ENCODE measurements around the gene GAL3ST2. TPM values are rescaled to one million over a fixed set of nuclear protein-coding genes. Genes with fewer than 3 reads are reported as not detected.

Gene GAL3ST2
- total RNA-seq, 1 experiment from 2014 or later = 6.8 TPM

- no TSS peak for BruUV-seq (replicated peaks)
- Histone ChIP-seq H3K4me1 (no peaks in the 10 kb centered on the region), H3K27me3 (replicated peaks; ENCODE audit: control insufficient read depth, insufficient read depth, low read length) (no peaks in the 10 kb centered on the region), H3K36me3 (ENCODE audit: control insufficient read depth, insufficient read depth, low read length) (no peaks in the 10 kb centered on the region), H3K4me3 (ENCODE audit: low read depth, low read length) (no peak overlapping the region), H3K9me3 (no peaks in the 10 kb centered on the region)
- H3K36me3 Mint-ChIP-seq (ENCODE audit: insufficient read depth, unreplicated experiment) = peaks cover 5% of the 10 kb centered on the region
- no peaks in the 10 kb centered on the region for H3K27me3 Mint-ChIP-seq (ENCODE audit: insufficient read depth, unreplicated experiment)
- no peak overlapping the region for H3K4me3 Mint-ChIP-seq (ENCODE audit: unreplicated experiment)
- ChIA-PET CTCF (no interaction called here), POLR2A (no interaction called here)
- no peak for DNase-seq
- H3K4me1 Mint-ChIP-seq (ENCODE audit: low read depth, unreplicated experiment) = no peaks in the 10 kb centered on the region
- TF ChIP-seq CTCF (IDR thresholded peaks at IDR 0.05; ENCODE audit: insufficient read depth in 1 of 2, low read depth in 1 of 2, low read length in 1 of 2, severe bottlenecking in 1 of 2, unreplicated experiment in 1 of 2) = no peak
- H3K27ac Mint-ChIP-seq (ENCODE audit: unreplicated experiment) = no peak overlapping the region
- intact Hi-C loops (cut with micrococcal nuclease; ENCODE audit: unreplicated experiment) = no loop called here
- H3K9me3 Mint-ChIP-seq (ENCODE audit: unreplicated experiment) = no peaks in the 10 kb centered on the region
Observed at GRCh38 chr2:241813644-241814392, 37.2 kb downstream of the GAL3ST2 start.

DNA sequence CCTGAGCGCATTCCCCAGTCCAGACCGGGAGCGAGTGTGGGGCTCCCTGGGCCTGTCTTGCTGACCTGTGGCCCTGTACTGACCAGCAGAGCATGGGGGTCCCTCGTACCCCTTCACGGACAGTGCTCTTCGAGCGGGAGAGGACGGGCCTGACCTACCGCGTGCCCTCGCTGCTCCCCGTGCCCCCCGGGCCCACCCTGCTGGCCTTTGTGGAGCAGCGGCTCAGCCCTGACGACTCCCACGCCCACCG is 37.7 kb downstream of the GAL3ST2 start:
- H3K4me1 ChIP-seq = no peaks in the 10 kb centered on the region
- H3K36me3 Mint-ChIP-seq (ENCODE audit: insufficient read depth, unreplicated experiment) = peaks cover 5% of the 10 kb centered on the region
- no peaks in the 10 kb centered on the region for H3K9me3 Mint-ChIP-seq (ENCODE audit: unreplicated experiment)

DNA sequence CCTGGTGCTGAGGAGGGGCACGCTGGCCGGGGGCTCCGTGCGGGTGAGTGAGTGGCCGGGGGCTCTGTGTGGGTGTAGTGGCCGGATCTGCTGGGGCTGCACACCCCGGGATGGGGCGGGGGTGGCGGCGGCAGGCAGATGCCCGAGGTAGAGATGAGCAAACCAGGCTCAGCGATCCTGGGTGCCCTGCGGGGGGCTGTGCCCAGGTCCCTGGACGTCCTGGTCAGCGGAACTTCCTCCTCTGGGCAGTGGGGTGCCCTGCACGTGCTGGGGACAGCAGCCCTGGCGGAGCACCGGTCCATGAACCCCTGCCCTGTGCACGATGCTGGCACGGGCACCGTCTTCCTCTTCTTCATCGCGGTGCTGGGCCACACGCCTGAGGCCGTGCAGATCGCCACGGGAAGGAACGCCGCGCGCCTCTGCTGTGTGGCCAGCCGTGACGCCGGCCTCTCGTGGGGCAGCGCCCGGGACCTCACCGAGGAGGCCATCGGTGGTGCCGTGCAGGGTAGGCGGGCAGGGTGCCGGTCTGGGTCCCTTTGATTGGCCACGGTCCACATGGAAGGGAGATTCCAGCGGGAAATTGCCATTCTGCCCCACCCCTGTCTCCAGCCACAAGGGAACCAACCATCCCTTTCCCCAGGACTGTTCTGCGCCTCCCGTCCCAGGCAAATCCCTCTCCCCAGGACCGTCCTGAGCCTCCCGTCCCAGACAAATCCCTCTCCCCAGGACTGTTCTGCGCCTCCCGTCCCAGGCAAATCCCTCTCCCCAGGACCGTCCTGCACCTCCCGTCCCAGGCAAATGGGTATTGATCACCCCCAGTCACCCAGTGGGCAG is 38.2 kb downstream of the GAL3ST2 start:
- Histone ChIP-seq H3K9me3 (no peaks in the 10 kb centered on the region), H3K4me1 (no peaks in the 10 kb centered on the region), H3K27me3 (replicated peaks; ENCODE audit: control insufficient read depth, insufficient read depth, low read length) (no peaks in the 10 kb centered on the region), H3K4me3 (ENCODE audit: low read depth, low read length) (no peak overlapping the region), H3K36me3 (ENCODE audit: control insufficient read depth, insufficient read depth, low read length) (no peaks in the 10 kb centered on the region)
- Mint-ChIP-seq H3K4me1 (ENCODE audit: low read depth, unreplicated experiment) (no peaks in the 10 kb centered on the region), H3K27ac (ENCODE audit: unreplicated experiment) (no peak overlapping the region), H3K4me3 (ENCODE audit: unreplicated experiment) (no peak overlapping the region), H3K9me3 (ENCODE audit: unreplicated experiment) (no peaks in the 10 kb centered on the region), H3K27me3 (ENCODE audit: insufficient read depth, unreplicated experiment) (no peaks in the 10 kb centered on the region), H3K36me3 (ENCODE audit: insufficient read depth, unreplicated experiment) (peaks cover 5% of the 10 kb centered on the region)
- no peak for TF ChIP-seq CTCF (IDR thresholded peaks at IDR 0.05; ENCODE audit: insufficient read depth in 1 of 2, low read depth in 1 of 2, low read length in 1 of 2, severe bottlenecking in 1 of 2, unreplicated experiment in 1 of 2)
- BruUV-seq (replicated peaks) = no TSS peak
- DNase-seq = no peak
- ChIA-PET POLR2A (interaction anchor here (0.7 kb wide), 1 partner anchor 54 kb away, joined by 3 read pairs; no protein-coding TSS in a partner anchor), CTCF (no interaction called here)
- intact Hi-C loops (cut with micrococcal nuclease; ENCODE audit: unreplicated experiment) = no loop called here

More for the DNA sequence above, 37.7 kb downstream of the GAL3ST2 start:
- no peak overlapping the region for H3K4me3 Mint-ChIP-seq (ENCODE audit: unreplicated experiment)
- CTCF ChIA-PET = no interaction called here
- no peak overlapping the region for H3K27ac Mint-ChIP-seq (ENCODE audit: unreplicated experiment)
- DNase-seq = no peak
- Histone ChIP-seq H3K27me3 (replicated peaks; ENCODE audit: control insufficient read depth, insufficient read depth, low read length) (no peaks in the 10 kb centered on the region), H3K4me3 (ENCODE audit: low read depth, low read length) (no peak overlapping the region), H3K9me3 (no peaks in the 10 kb centered on the region), H3K36me3 (ENCODE audit: control insufficient read depth, insufficient read depth, low read length) (no peaks in the 10 kb centered on the region)
- intact Hi-C loops (cut with micrococcal nuclease; ENCODE audit: unreplicated experiment) = no loop called here
- POLR2A ChIA-PET = no interaction called here
- BruUV-seq (replicated peaks) = no TSS peak
- no peaks in the 10 kb centered on the region for H3K4me1 Mint-ChIP-seq (ENCODE audit: low read depth, unreplicated experiment)
- no peak for TF ChIP-seq CTCF (IDR thresholded peaks at IDR 0.05; ENCODE audit: insufficient read depth in 1 of 2, low read depth in 1 of 2, low read length in 1 of 2, severe bottlenecking in 1 of 2, unreplicated experiment in 1 of 2)
- no peaks in the 10 kb centered on the region for H3K27me3 Mint-ChIP-seq (ENCODE audit: insufficient read depth, unreplicated experiment)

Measured in Caco-2 (cell line).